ENCODE results near the gene SUN2. TPM values are rescaled to one million over a fixed set of nuclear protein-coding genes. Genes with fewer than 3 reads are reported as not detected.

Gene SUN2
- total RNA-seq, 1 donor from 2014 or later: 78.1 TPM

- no peak for DNase-seq
These were observed 39.9 kb downstream of the SUN2 start for GRCh38 chr22:38715852-38716251.

GRCh38 chr22:38715176-38715764 is 40.5 kb downstream of the SUN2 start:
- no peak for DNase-seq

- DNase-seq: no peak
These were observed 41.9 kb downstream of the SUN2 start for GRCh38 chr22:38713921-38714320.

- DNase-seq: no peak
These were observed 43.2 kb downstream of the SUN2 start for GRCh38 chr22:38712486-38713207.

GRCh38 chr22:38710866-38711265 is 44.9 kb downstream of the SUN2 start:
- DNase-seq: no peak

GRCh38 chr22:38710351-38710750 is 45.4 kb downstream of the SUN2 start:
- DNase-seq: no peak

GRCh38 chr22:38709306-38709705 is 46.5 kb downstream of the SUN2 start:
- DNase-seq: no peak

GRCh38 chr22:38707984-38708383 is 47.8 kb downstream of the SUN2 start:
- no peak for DNase-seq

- DNase-seq: no peak
These were observed 48.5 kb downstream of the SUN2 start for GRCh38 chr22:38707346-38707745.

- DNase-seq: no peak
These were observed 49.0 kb downstream of the SUN2 start for GRCh38 chr22:38706901-38707195.

- no peak for DNase-seq
These were observed 49.5 kb downstream of the SUN2 start for GRCh38 chr22:38706101-38706900.

- DNase-seq: peak; percentile 100
These were observed 50.3 kb downstream of the SUN2 start, which contains the start of gene GTPBP1 for GRCh38 chr22:38705235-38706100. GTPBP1 (plus strand) TSS chr22:38705944; CDS start chr22:38705956, 12 bp downstream.

GRCh38 chr22:38704654-38705234 is 51.1 kb downstream of the SUN2 start:
- DNase-seq: no peak

GRCh38 chr22:38700789-38701628 is 54.8 kb downstream of the SUN2 start, which contains the start of gene JOSD1:
JOSD1 (minus strand) TSS chr22:38700943; CDS start chr22:38699987, 956 bp downstream.
- peak; percentile 87 for DNase-seq

- no peak for DNase-seq
These were observed 55.5 kb downstream of the SUN2 start for GRCh38 chr22:38700270-38700788.

GRCh38 chr22:38699784-38700183 is 56.0 kb downstream of the SUN2 start:
- DNase-seq: no peak

GRCh38 chr22:38699143-38699542 is 56.7 kb downstream of the SUN2 start:
- DNase-seq: no peak

- DNase-seq: no peak
These were observed 57.2 kb downstream of the SUN2 start for GRCh38 chr22:38698407-38699094.

GRCh38 chr22:38697425-38698089 is 58.2 kb downstream of the SUN2 start:
- DNase-seq: no peak
